ENCODE results near the gene GNG2. TPM values are rescaled to one million over a fixed set of nuclear protein-coding genes. Genes with fewer than 3 reads are reported as not detected.

The GNG2 gene
- total and polyA plus RNA-seq, 2 of the 8 experiments (the other 6 are each of a cell fraction or from before 2014, with no cell fraction given) = 8.2 to 17.9 TPM

GRCh38 chr14:51962711-51963110, 102.3 kb downstream of the GNG2 start:
- CTCF ChIA-PET (ENCODE audit: partially characterized antibody) = interaction anchor here (1.0 to 2.0 kb wide), 4 partner anchors 15 to 186 kb away, joined by 3 to 7 read pairs (median 3); no protein-coding TSS in a partner anchor
- no peak overlapping the region for H2AFZ ChIP-seq (ENCODE audit: low read length)

More at GRCh38 chr14:51962711-51963110, 102.3 kb downstream of the GNG2 start:
- TF ChIP-seq CTCF (IDR thresholded peaks at IDR 0.05; ENCODE audit: control extremely low read depth in 1 of 3, insufficient read depth in 1 of 3, low read depth in 1 of 3, low read length in 3 of 3) = no peak
- TF ChIP-seq TEAD4 (IDR thresholded peaks at IDR 0.05; ENCODE audit: low read depth, low read length) = no peak
- TF ChIP-seq YY1 (IDR thresholded peaks at IDR 0.05; ENCODE audit: low read depth, low read length) = no peak
- no peak for TF ChIP-seq CREB1 (IDR thresholded peaks at IDR 0.05)
- no peak for TF ChIP-seq EGR1 (IDR thresholded peaks at IDR 0.05; ENCODE audit: borderline replicate concordance, low read depth, low read length)
- no peak for TF ChIP-seq SP4 (IDR thresholded peaks at IDR 0.05; ENCODE audit: low read length)
- no peak for TF ChIP-seq ASH2L (IDR thresholded peaks at IDR 0.05; ENCODE audit: low read length)
- no peak for TF ChIP-seq CTBP2 (IDR thresholded peaks at IDR 0.05; ENCODE audit: borderline replicate concordance, insufficient read depth, insufficient read length, low read length)
- no peak for TF ChIP-seq TAF7 (optimal IDR thresholded peaks at IDR 0.05; ENCODE audit: borderline replicate concordance, low read depth, low read length)
- Histone ChIP-seq H3K79me1 (ENCODE audit: low read depth, low read length) (no peaks in the 10 kb centered on the region), H3K14ac (ENCODE audit: insufficient read length) (no peak overlapping the region), H3K79me2 (ENCODE audit: control insufficient read depth in 1 of 2, insufficient read depth in 2 of 2, low read length in 2 of 2) (no peaks in the 10 kb centered on the region), H3K27ac (ENCODE audit: low read depth, low read length) (no peak overlapping the region), H3K36me3 (ENCODE audit: control insufficient read depth in 2 of 4, insufficient read depth in 4 of 4, low read length in 3 of 4) (peaks cover 0 to 2% (median 0%) of the 10 kb centered on the region in 4 experiments; a peak in 1 of 8 replicates), H2BK20ac (ENCODE audit: low read length) (no peak overlapping the region), H4K8ac (ENCODE audit: extremely low read depth, insufficient read depth, low read length) (no peak overlapping the region), H2BK5ac (ENCODE audit: low read depth, low read length) (no peak overlapping the region), H3K18ac (ENCODE audit: extremely low read depth, low read length) (no peak overlapping the region), H4K20me1 (replicated peaks in 1 of 2; ENCODE audit: control insufficient read depth in 1 of 2, insufficient read depth in 2 of 2, low read length in 2 of 2) (no peaks in the 10 kb centered on the region), H4K91ac (replicated peaks; ENCODE audit: insufficient read length, low read length) (no peak overlapping the region), H3K9ac (replicated peaks in 1 of 4; ENCODE audit: extremely low read depth in 1 of 4, low read depth in 3 of 4, low read length in 3 of 4) (no peak overlapping the region; a peak in 1 of 7 replicates), H2BK12ac (ENCODE audit: low read depth, low read length) (no peak overlapping the region), H3K23me2 (ENCODE audit: low read depth, low read length) (no peaks in the 10 kb centered on the region; the same call in 1 of the 2 replicates), H4K5ac (ENCODE audit: insufficient read length, low read depth, low read length) (no peak overlapping the region), H2BK120ac (replicated peaks; ENCODE audit: low read depth, low read length) (no peak overlapping the region), H3K4me1 (replicated peaks in 1 of 4; ENCODE audit: control insufficient read depth in 3 of 4, insufficient read depth in 4 of 4, low read length in 3 of 4) (peaks cover 0 to 2% (median 0%) of the 10 kb centered on the region in 4 experiments; a peak in 1 of 7 replicates), H3K4me3 (ENCODE audit: extremely low read depth in 1 of 4, insufficient read depth in 2 of 4, low read depth in 3 of 4, low read length in 4 of 4) (no peak overlapping the region), H3K4me2 (ENCODE audit: insufficient read depth in 1 of 2, low read depth in 2 of 2, low read length in 2 of 2) (no peak overlapping the region), H2BK15ac (ENCODE audit: low read length) (no peak overlapping the region), H3K27me3 (replicated peaks in 1 of 4; ENCODE audit: control insufficient read depth in 3 of 4, extremely low read depth in 1 of 4, insufficient read depth in 3 of 4, low read length in 3 of 4) (no peaks in the 10 kb centered on the region), H3K9me3 (ENCODE audit: insufficient read depth in 2 of 2, low read depth in 1 of 2, low read length in 1 of 2) (peaks cover 12 to 13% of the 10 kb centered on the region in 2 experiments; a peak in 2 of 4 replicates), H3K23ac (ENCODE audit: insufficient read length) (no peak overlapping the region), H3K56ac (replicated peaks; ENCODE audit: insufficient read length, low read depth, low read length) (no peak overlapping the region), H2AK5ac (ENCODE audit: low read depth, low read length) (no peak overlapping the region), H3K4ac (replicated peaks; ENCODE audit: insufficient read length, low read depth, low read length) (no peak overlapping the region)
- FAIRE-seq (no peak), DNase-seq (ENCODE audit: low read depth in 1 of 2, low spot score in 2 of 2) (no peak)
- WGBS, 2 experiments (ENCODE audit: extremely low coverage in 1 of 2, insufficient coverage in 1 of 2, insufficient read length in 1 of 2, insufficient replicate concordance in 2 of 2, low coverage in 1 of 2, low lambda C conversion rate in 2 of 2, missing lambda C conversion rate in 1 of 2) = 86% methylated on average over 2 of the region's 3 CpGs; no CpG with 5 or more reads in 1 of the 2 experiments
- POLR2A ChIA-PET (ENCODE audit: partially characterized antibody) = no interaction called here
